ENCODE data around the gene FBXO42. TPM values are rescaled to one million over a fixed set of nuclear protein-coding genes. Genes with fewer than 3 reads are reported as not detected.

The FBXO42 gene
- total and polyA plus RNA-seq, 2 of the 4 experiments (the other 2 are of a cell fraction) = 12.0 to 18.8 TPM

DNA sequence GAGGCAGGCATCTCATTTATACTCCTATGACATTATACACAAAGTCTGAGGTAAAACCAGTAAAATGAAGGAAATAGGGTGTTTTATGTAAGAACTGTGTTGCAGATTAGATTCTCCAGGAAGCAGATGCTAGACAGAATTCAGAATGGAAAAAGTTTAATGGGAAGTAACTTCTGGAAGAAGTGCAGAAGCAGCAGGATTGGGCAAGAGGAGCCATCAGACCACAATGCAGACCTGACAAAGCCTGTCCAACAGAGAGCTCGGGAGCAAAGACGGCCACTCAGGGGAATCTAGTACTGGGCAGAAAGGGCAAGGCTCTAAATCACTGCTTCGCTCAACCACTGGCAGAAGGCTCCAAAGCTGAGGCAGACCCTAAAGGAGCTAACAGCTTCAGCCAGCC, 33.7 kb downstream of the FBXO42 start:
- Histone ChIP-seq H4K8ac (ENCODE audit: low read depth in 2 of 2, low read length in 2 of 2) (no peak overlapping the region), H3K36me3 (ENCODE audit: control insufficient read depth, insufficient read depth, low read length) (peaks cover 7% of the 10 kb centered on the region), H2BK120ac (ENCODE audit: low read depth, low read length) (no peak overlapping the region), H4K91ac (ENCODE audit: insufficient read depth, low read depth, low read length) (no peak overlapping the region), H3K9me1 (ENCODE audit: insufficient read depth, low read length) (peaks cover 16% of the 10 kb centered on the region; the same call in 1 of the 2 replicates), H3K23ac (ENCODE audit: low read depth, low read length) (no peak overlapping the region), H2AFZ (replicated peaks; ENCODE audit: low read length, poor library complexity) (no peak overlapping the region), H2AK5ac (ENCODE audit: low read depth, low read length) (no peak overlapping the region), H3K4me1 (ENCODE audit: control insufficient read depth, insufficient read depth, low read length) (peaks cover 5% of the 10 kb centered on the region), H2BK5ac (ENCODE audit: low read depth, low read length, poor library complexity, severe bottlenecking) (no peak overlapping the region), H3K9ac (ENCODE audit: low read depth, low read length) (no peak overlapping the region), H3K18ac (ENCODE audit: low read depth, low read length) (no peak overlapping the region), H3K14ac (replicated peaks; ENCODE audit: low read depth, low read length) (no peak overlapping the region), H4K5ac (ENCODE audit: low read depth, low read length) (no peak overlapping the region), H4K20me1 (ENCODE audit: insufficient read depth, low read length) (peaks cover 48% of the 10 kb centered on the region), H2BK20ac (ENCODE audit: low read depth, low read length) (no peak overlapping the region), H3K79me1 (ENCODE audit: low read depth in 1 of 2, low read length in 2 of 2) (peaks cover 32 to 71% of the 10 kb centered on the region in 2 experiments), H3K27ac (ENCODE audit: insufficient read depth, low read length) (no peak overlapping the region), H3K56ac (ENCODE audit: extremely low read depth, insufficient read depth, low read length) (no peak overlapping the region), H3K4me3 (ENCODE audit: insufficient read depth, low read depth, low read length) (no peak overlapping the region), H3K4ac (ENCODE audit: low read depth, low read length) (no peak overlapping the region), H3K27me3 (ENCODE audit: control insufficient read depth, insufficient read depth, low read length) (no peaks in the 10 kb centered on the region), H3K9me3 (ENCODE audit: control insufficient read depth, insufficient read depth, low read length) (no peaks in the 10 kb centered on the region), H2BK15ac (ENCODE audit: low read depth, low read length) (no peak overlapping the region), H2AK9ac (replicated peaks; ENCODE audit: low read depth, low read length, poor library complexity) (no peak overlapping the region), H3K4me2 (ENCODE audit: low read depth, low read length) (no peak overlapping the region)
- dilution Hi-C loops (cut with HindIII; ENCODE audit: low sequenced_read_pairs, unreplicated experiment) = no loop called here
- no peak for TF ChIP-seq MAZ (IDR thresholded peaks at IDR 0.05; ENCODE audit: borderline replicate concordance, low read depth, low read length)
- no peak for TF ChIP-seq RAD21 (IDR thresholded peaks at IDR 0.05; ENCODE audit: low read length)
- TF ChIP-seq, protein P1, sequence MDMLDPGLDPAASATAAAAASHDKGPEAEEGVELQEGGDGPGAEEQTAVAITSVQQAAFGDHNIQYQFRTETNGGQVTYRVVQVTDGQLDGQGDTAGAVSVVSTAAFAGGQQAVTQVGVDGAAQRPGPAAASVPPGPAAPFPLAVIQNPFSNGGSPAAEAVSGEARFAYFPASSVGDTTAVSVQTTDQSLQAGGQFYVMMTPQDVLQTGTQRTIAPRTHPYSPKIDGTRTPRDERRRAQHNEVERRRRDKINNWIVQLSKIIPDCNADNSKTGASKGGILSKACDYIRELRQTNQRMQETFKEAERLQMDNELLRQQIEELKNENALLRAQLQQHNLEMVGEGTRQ (IDR thresholded peaks at IDR 0.05; ENCODE audit: low read depth, low read length) = no peak
- TF ChIP-seq, protein P2, sequence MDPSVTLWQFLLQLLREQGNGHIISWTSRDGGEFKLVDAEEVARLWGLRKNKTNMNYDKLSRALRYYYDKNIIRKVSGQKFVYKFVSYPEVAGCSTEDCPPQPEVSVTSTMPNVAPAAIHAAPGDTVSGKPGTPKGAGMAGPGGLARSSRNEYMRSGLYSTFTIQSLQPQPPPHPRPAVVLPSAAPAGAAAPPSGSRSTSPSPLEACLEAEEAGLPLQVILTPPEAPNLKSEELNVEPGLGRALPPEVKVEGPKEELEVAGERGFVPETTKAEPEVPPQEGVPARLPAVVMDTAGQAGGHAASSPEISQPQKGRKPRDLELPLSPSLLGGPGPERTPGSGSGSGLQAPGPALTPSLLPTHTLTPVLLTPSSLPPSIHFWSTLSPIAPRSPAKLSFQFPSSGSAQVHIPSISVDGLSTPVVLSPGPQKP (IDR thresholded peaks at IDR 0.05; ENCODE audit: borderline replicate concordance, low read depth, low read length) = no peak
- TF ChIP-seq, protein P3, sequence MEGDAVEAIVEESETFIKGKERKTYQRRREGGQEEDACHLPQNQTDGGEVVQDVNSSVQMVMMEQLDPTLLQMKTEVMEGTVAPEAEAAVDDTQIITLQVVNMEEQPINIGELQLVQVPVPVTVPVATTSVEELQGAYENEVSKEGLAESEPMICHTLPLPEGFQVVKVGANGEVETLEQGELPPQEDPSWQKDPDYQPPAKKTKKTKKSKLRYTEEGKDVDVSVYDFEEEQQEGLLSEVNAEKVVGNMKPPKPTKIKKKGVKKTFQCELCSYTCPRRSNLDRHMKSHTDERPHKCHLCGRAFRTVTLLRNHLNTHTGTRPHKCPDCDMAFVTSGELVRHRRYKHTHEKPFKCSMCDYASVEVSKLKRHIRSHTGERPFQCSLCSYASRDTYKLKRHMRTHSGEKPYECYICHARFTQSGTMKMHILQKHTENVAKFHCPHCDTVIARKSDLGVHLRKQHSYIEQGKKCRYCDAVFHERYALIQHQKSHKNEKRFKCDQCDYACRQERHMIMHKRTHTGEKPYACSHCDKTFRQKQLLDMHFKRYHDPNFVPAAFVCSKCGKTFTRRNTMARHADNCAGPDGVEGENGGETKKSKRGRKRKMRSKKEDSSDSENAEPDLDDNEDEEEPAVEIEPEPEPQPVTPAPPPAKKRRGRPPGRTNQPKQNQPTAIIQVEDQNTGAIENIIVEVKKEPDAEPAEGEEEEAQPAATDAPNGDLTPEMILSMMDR (conservative IDR thresholded peaks at IDR 0.05; ENCODE audit: low read depth, low read length) = no peak
- TF ChIP-seq CEBPB (IDR thresholded peaks at IDR 0.05; ENCODE audit: low read depth, low read length) = no peak
- ChIA-PET POLR2A (ENCODE audit: unreplicated experiment) (no interaction called here), CTCF (no interaction called here)
- in situ Hi-C loops (cut with MboI; ENCODE audit: low sequenced_read_pairs) = no loop called here
- ATAC-seq (ENCODE audit: low read depth) (no peak), DNase-seq (no peak)
- no CpG with 5 or more reads among the region's 3 CpGs for WGBS, 2 experiments (ENCODE audit: extremely low coverage in 2 of 2, insufficient read length in 1 of 2)
- BruUV-seq (replicated peaks) = no TSS peak
- intact Hi-C loops (cut with micrococcal nuclease) = loop anchor here (5.0 kb wide), 1 partner anchor 56 kb away; no protein-coding TSS in a partner anchor

All from IMR-90 (cell line).